ENCODE measurements around the gene SFXN3.

DNA sequence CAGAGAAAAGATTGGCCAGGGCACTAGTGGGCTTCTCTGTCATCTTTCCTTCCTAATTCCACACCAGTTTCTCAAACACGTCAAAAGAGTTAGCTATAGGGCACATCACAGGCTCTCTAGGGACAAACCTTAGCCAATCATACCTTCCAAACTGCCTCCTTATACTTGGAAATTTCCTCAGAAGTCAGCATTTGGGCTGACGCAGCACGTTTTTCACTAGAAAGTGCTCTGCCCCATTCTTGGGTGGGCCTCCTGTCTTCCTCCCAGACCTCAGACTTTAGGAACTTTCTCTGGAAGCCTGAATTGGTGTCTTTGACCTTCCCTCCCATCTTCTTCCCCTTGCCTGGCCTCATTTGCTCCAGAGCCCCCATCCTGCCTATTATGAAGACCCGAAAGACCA, 11.1 kb downstream of the SFXN3 start:
- TF ChIP-seq CTCF (IDR thresholded peaks at IDR 0.05), result no peak
- no peak for TF ChIP-seq MAX (CRISPR knock-in tag; IDR thresholded peaks at IDR 0.05)
- no peak for TF ChIP-seq FOXP1 (CRISPR knock-in tag; IDR thresholded peaks at IDR 0.05; ENCODE audit: borderline replicate concordance)
- TF ChIP-seq, protein P1, sequence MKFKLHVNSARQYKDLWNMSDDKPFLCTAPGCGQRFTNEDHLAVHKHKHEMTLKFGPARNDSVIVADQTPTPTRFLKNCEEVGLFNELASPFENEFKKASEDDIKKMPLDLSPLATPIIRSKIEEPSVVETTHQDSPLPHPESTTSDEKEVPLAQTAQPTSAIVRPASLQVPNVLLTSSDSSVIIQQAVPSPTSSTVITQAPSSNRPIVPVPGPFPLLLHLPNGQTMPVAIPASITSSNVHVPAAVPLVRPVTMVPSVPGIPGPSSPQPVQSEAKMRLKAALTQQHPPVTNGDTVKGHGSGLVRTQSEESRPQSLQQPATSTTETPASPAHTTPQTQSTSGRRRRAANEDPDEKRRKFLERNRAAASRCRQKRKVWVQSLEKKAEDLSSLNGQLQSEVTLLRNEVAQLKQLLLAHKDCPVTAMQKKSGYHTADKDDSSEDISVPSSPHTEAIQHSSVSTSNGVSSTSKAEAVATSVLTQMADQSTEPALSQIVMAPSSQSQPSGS (CRISPR knock-in tag; IDR thresholded peaks at IDR 0.05; ENCODE audit: borderline replicate concordance, low read depth), result no peak
- TF ChIP-seq ELF4 (CRISPR knock-in tag; IDR thresholded peaks at IDR 0.05; ENCODE audit: low read depth), result no peak
- no peak for TF ChIP-seq USF1 (CRISPR knock-in tag; IDR thresholded peaks at IDR 0.05)
- no peak for TF ChIP-seq SOX15 (CRISPR knock-in tag; IDR thresholded peaks at IDR 0.05)
- TF ChIP-seq, protein P2, sequence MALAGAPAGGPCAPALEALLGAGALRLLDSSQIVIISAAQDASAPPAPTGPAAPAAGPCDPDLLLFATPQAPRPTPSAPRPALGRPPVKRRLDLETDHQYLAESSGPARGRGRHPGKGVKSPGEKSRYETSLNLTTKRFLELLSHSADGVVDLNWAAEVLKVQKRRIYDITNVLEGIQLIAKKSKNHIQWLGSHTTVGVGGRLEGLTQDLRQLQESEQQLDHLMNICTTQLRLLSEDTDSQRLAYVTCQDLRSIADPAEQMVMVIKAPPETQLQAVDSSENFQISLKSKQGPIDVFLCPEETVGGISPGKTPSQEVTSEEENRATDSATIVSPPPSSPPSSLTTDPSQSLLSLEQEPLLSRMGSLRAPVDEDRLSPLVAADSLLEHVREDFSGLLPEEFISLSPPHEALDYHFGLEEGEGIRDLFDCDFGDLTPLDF (CRISPR knock-in tag; IDR thresholded peaks at IDR 0.05), result no peak
- no peak for TF ChIP-seq JUN (CRISPR knock-in tag; IDR thresholded peaks at IDR 0.05)
- no peak for TF ChIP-seq ZNF263 (CRISPR knock-in tag; IDR thresholded peaks at IDR 0.05; ENCODE audit: low read depth)
- TF ChIP-seq, protein P3, sequence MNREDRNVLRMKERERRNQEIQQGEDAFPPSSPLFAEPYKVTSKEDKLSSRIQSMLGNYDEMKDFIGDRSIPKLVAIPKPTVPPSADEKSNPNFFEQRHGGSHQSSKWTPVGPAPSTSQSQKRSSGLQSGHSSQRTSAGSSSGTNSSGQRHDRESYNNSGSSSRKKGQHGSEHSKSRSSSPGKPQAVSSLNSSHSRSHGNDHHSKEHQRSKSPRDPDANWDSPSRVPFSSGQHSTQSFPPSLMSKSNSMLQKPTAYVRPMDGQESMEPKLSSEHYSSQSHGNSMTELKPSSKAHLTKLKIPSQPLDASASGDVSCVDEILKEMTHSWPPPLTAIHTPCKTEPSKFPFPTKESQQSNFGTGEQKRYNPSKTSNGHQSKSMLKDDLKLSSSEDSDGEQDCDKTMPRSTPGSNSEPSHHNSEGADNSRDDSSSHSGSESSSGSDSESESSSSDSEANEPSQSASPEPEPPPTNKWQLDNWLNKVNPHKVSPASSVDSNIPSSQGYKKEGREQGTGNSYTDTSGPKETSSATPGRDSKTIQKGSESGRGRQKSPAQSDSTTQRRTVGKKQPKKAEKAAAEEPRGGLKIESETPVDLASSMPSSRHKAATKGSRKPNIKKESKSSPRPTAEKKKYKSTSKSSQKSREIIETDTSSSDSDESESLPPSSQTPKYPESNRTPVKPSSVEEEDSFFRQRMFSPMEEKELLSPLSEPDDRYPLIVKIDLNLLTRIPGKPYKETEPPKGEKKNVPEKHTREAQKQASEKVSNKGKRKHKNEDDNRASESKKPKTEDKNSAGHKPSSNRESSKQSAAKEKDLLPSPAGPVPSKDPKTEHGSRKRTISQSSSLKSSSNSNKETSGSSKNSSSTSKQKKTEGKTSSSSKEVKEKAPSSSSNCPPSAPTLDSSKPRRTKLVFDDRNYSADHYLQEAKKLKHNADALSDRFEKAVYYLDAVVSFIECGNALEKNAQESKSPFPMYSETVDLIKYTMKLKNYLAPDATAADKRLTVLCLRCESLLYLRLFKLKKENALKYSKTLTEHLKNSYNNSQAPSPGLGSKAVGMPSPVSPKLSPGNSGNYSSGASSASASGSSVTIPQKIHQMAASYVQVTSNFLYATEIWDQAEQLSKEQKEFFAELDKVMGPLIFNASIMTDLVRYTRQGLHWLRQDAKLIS (CRISPR knock-in tag; IDR thresholded peaks at IDR 0.05; ENCODE audit: borderline replicate concordance), result no peak
- TF ChIP-seq ZNF121 (CRISPR knock-in tag; IDR thresholded peaks at IDR 0.05), result no peak
- TF ChIP-seq HMGA2 (CRISPR knock-in tag; IDR thresholded peaks at IDR 0.05), result no peak
- TF ChIP-seq CREM (CRISPR knock-in tag; IDR thresholded peaks at IDR 0.05), result no peak

All from WTC11 (cell line).